ENCODE results near the gene GAPVD1.
"Not testable (repeated sequence)": the region's sequence is repeated elsewhere in the genome, so short reads cannot be mapped to it uniquely, and the experiment has no call there.

The GAPVD1 gene

DNA sequence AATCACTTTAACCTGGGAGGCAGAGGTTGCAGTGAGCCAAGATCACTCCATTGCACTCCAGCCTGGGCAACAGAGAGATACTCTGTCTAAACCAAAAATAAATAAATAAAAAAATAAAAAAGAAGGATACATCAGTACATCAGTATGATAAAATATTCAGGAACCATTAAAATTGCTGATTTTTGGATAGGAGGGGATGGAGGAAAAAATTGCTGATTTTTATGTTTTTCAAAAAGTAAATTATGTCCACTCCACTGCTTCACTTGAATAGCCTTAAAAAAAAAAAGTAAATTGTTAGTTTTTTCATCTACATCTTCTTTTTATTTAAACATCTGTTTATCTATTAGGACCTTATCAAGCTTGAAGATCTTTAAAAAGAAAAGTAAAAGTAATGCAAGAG lies 7.4 kb upstream of the GAPVD1 start:
- DNase-seq = no peak

DNA sequence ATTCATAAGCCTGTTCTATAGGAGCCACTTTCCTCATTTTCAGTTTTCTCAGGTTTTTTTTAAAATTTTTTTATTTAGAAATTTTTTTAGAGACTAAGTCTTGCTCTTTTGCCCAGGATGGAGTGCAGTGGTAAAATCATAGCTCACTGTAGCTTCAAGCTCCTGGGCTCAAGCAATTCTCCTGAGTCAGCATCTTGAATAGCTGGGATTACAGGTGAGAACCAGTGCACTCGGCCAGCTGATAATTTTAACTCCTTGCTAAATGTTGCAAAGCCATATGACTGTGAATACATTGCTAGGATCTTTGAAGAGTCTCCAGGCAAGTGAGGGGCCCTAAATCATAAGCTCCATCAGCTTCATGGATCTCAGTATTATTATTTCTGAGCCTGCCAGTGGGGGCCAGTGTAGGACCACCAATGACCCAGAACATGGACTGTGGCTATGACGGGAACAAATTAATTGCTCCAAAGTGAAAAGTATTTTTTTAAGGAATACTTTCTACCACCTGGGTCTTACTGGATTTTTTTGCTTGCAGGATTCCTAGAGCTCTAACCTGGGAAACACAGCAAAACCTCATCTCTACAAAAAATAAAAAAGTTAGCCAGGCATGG lies 5.7 kb upstream of the GAPVD1 start:
- no peak for DNase-seq

DNA sequence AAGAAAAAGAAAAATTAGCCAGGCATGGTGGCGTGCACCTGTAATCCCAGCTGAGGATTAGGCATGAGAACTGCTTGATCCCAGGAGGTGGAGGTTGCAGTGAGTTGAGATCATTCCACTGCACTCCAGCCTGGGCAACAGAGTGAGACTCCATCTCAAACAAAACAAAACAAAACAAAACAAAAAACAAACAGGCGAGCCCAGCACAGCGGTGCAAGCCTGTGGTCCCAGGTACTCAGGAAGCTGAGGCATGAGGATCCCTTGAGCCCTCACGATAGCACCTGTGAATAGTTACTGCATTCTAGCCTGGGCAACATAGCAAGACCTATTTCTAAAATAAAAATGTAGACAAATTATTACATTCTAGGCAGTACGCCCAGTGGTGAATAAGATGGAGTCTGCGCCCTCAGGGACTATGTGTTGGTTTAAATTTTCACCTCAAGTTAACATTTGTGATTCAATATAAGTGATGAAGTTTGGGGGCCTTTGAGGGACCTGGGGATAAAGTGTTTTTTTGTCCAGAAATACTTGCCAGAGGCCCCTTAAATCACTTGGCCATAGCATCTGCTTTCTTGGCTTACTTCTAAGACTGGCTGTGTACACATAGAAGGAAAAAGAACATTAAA lies 3.4 kb upstream of the GAPVD1 start:
- DNase-seq = no peak

DNA sequence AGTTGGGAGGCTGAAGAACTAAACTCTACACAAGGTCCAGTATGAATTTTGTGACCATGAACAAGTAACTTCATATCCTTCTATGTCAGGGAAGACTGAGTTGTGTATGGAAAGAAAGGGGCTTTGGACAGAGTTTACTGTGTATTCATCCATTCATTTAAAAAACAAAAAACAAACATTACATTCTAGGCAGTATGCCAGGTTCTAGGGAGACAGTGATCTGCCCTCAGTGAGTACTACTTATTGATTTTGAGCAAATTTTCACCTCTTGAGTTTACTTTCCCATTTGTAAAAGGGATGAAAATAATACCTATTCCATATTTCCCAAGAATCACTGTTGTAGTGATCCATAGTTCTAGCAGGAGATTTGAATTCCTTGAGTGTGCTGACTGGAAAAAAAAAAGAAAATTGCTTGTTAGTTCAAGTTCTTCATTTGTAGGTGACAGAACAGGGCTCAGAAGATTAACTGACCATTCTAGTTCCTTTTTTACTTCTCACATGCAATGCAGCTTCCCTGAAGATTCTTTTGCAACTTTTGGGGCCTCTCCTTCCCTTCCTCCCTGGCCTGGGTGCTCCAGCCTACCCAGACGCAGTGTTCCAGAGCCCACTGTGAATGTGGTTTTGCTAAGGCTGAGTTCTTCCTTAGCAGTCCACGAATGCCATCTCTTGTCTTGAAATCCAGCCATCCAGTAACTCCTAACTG lies 2.6 kb upstream of the GAPVD1 start:
- DNase-seq = peak in 3 of 58 donors; percentile 2 to 8 (median 5)

DNA sequence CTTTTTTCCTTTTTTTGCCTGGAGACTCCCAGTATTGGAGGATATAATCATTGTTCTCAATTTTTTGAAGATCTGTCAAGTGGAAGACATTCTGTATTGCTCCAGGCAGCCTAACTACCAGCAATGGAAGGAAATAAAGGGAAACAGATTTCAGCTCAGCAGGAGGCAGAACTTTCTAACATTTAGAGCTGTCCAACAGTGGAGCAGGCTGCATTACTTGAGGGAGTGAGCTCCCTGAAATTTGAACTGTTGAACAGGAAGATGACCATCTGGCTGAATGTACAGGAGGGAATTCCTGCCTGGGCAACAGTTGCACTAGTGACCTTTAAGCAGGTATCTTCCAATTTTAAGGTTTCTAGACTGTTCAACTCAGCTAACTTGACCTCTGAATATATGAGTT lies 1.1 kb upstream of the GAPVD1 start:
- no peak for DNase-seq

DNA sequence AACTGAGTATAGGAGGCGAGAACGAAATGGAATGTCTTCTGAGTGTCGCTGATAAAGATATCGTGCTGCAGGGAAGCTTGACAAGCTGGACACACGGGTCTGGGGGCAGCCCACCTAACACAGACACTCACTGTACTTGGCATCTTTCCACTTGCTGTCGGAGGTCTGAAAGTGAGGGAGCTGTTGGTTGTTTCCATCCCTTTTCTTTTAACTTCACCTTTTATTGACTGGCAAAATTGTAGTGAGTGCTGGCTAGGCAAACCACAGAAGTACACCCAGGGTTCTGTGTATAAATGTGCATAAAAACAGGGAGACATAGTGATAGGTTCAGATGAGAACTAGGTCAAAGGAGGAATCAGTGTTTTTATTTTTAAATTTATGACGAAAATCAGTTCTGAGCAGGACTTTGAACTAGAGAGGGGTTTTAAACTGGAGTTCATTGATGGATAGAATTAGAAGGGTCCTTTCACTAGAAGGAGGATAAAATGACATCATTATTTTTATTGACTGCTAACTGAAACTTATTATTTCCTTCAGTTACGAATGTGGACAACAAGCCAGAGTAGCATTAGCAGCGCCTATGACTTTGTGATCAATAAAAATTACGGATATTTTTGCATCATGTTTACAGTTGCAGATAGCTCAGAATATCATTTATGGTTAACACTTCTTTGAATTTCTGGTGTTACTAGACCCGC lies 817 bp downstream of the GAPVD1 start:
- peak in 1 of 58 donors; percentile 39 for DNase-seq

DNA sequence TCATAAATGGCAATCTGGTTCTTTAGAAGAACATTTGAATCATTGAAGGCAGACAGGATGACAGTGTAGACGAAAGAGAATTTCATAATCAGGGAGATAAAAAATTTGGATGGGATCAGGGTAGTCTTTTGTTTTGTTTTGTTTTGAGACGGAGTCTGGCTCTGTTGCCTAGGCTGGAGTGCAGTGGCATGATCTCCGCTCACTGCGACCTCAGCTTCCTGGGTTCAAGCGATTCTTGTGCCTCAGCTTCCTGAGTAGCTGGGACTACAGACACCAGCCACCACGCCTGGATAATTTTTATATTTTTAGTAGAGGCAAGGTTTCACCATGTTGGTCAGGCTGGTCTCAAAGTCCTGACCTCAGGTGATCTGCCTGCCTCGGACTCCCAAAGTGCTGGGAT lies 2.4 kb downstream of the GAPVD1 start:
- not testable (repeated sequence) for DNase-seq

DNA sequence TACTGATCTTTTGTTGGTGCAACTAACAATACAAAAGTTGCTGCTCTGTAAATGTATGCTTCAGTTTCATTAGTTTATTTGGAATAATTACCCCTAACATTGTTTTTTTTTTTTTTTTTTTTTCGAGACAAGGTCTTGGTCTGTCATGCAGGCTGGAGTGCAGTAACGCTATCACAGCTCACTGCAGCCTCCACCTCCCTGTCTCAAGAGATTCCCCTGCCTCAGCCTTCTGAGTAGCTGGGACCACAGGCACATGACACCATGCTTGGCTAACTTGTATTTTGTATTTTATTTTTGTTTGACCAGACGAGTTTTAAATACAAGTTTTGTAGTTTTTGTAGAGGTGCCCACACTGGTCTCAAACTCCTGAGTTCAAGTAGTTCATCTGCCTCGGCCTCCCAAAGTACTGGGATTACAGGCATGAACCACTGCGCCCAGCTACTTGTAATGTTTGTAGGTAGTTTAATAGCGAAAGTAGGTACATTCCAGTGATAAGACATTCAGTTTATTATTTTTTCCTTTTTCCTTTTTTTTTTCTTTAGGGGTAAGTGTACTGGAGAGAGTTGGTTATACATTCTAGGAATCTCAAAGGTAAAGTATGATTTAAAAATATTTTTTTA lies 6.9 kb downstream of the GAPVD1 start:
- DNase-seq = no peak

DNA sequence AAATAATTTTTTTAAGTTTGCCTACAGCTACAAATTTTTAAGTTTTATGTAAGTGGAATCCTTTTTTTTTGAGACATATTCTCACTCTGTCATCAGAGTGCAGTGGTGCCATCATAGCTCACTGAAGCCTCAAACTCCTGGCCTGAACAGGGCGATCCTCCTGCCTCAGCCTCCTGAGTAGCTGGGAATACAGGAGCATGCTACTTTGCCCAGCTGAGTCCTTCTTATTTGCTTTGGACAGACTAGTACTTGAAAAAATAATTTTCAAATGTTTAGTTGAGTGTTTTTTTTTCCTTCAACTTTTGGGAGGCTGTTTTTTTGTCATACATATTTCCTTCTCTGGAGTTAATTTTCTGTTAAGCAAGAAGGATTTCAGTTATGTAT lies 7.4 kb downstream of the GAPVD1 start:
- no peak for DNase-seq

DNA sequence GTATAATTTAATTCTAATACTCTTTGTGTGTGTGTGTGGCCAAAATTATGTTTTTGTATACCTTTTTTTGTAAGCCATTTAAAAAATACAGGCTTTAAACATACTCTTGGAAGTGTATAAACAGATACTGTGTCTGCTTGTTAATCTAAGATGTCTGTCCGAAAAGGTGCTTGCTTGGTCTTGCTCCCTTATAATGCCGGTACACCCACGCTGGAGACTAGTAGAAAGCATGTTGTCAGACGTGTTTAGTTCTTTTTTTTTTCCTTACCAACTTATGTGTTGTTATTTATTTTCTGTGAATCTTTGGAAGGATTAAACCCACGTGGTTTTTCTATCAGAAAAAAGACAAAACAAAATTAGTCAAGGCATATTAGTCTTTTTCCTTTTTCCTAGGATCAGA lies 9.5 kb downstream of the GAPVD1 start:
- no peak for DNase-seq

DNA sequence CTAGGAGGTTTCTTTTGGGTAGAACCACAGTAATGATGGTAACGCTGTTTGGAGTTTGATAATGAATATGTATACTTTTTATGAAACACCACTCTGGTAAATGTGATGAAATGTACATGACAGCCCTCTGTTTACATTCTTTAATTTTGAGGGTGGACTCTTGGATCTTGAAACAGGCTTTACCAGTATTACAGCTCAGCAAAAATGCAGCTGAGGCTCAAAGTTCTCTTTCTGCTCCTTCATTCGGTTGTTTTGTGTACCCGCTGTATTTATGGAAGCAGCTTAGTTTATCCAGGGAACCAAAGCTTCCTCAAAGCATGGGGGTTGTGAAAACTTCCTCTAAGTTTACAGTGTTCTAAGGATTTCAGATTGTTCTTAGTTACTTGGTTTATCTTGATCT lies 11.1 kb downstream of the GAPVD1 start:
- DNase-seq = no peak

DNA sequence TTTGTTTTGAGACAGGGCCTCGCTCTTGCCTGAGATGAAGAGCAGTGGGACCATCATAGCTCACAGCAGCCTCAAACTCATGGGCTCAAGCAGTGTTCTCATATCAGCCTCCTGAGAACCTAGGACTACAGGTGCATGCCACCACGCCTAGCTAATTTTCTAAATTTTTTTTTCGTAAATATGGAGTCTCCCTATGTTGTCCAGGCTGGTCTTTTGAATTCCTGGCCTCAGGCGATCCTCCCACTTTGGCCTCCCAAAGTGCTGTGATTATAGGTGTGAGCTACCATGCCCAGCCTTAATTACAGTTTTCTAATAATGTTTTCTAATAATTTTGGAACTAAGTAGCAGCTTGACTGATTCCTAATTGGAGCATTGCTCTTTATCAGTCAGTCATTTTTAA lies 15.1 kb downstream of the GAPVD1 start:
- no peak for DNase-seq

DNA sequence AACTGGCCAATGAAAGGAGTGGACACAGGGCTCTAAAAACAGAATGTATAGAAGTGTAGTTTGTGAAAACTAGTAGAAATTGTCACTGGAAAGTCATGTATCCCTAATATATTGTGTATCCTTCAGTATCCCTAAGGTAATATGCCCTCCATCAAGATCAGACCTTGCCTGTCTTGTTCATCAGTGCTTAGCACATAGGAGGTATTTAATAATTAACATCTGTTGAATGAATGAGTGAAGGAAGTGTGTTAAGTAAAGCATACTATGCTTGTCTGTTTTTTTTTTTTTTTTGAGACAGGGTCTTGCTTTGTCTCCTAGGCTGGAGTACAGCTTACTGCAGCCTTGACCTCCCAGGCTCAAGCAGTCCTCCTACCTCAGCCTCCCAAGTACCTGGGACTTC lies 15.8 kb downstream of the GAPVD1 start:
- DNase-seq = no peak

DNA sequence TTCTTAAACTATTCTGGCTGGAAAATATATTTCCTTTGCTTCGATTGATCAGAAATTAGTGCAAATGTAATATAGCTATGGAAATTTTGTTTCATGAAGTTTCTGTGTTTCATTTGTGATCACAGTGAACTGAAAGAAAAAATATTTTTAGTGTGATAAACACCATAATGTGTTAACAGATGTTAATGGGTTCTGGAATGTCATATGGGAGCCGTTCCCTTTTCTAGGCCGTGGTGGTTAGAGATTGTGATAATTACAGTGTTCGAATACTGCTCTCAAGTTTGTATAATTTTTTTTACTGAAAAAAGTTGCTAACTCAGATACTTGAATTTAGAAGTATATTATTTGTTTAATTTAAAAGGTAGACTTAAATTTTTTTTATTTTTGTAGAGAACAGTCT lies 19.3 kb downstream of the GAPVD1 start:
- DNase-seq = no peak

DNA sequence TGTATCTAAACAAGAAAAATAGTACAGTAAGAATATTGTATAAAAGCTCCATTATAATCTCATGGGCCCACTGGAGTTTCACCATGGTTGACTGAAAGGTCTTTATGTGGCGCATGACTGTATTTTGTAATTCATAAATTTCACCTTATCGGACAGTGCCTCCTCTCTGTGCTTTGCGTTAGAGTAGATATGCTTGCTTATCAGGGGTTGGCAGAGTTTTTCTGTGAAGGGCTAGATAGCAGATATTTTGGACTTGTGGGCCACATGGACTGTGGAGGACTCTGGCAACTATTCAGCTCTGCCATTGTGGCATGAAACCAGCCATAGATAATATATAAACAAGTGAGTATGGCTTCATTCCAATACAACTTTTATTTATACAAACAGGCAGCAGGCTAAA lies 23.2 kb downstream of the GAPVD1 start:
- DNase-seq = no peak

DNA sequence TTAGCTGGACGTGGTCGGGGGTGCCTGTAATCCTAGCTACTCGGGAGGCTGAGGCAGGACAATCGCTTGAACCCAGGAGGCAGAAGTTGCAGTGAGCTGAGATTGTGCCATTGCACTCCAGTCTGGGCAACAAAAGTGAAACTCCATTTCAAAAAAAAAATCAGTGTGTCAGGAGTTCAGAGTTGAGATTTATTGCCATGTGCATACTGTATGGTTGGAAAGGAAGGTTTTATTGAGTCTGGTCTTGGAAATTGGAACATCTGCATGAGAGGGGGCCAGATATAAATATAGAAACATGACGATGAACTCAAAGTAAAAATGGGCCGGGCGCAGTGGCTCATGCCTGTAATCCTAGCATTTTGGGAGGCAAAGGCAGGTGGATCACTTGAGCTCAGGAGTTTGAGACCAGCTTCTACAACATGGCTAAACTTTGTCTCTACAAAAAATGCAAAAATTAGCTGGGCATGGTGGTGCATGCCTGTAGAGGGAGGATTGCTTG lies 25.4 kb downstream of the GAPVD1 start:
- not testable (repeated sequence) for DNase-seq

DNA sequence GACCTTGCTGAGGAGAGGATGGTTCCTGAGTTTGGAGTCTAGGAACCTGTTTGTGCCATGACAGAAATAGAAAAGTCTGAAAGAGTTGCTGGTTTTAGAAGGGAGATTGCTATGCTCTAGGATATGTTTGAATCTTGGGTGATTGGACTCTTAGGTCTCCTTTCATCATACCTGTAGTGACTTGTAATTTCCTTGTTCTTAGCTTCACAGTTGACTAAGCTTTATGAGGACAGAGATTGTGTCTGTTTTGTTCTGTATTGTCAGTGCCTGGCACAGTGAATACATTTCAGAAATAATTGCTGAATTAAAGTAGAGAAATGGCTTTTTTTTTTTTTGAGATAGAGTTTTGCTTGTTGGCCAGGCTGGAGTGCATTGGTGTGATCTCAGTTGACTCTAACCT lies 31.5 kb downstream of the GAPVD1 start:
- DNase-seq = no peak

DNA sequence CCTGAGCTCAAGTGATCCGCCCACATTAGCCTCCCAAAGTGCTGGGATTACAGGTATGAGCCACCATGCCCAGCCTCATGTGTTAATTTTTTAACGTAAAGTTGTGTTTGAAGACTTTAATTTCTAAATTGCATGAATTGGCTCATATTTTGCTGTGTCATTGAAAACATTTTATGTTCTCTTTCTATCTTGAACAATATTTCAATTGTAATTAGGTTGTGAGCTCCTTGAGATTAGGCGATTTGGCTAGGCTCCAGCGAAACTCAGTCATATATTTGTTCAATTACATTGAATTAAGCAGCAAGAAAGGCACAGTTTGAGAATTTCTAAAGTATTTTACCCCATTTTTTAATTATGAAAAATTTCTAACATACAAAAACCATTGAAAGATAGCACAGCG lies 34.0 kb downstream of the GAPVD1 start:
- peak in 1 of 58 donors; percentile 17 for DNase-seq

DNA sequence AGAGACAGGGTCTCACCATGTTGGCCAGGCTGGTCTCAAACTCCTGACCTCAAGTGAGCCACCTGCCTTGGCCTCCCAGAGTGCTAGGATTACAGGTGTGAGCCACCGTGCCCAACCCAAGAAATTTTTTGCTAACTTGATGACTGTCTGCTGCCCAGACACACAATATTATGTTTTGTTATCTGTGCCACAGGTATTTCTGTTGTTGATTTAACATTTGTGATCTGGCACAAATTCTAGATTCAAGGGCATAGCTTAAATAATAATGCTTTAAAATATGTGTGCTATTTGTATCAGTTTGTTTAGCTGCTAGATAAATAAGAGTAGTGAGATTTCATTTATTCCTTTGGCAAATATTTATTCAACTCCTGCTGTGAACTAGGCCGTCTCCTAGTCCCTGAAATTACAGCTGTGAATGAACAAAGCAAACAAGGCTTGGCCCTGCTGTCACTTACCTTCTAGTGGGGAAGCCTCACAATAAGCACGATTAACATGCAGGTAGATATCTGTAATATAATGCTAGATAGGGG lies 35.3 kb downstream of the GAPVD1 start:
- no peak for DNase-seq

DNA sequence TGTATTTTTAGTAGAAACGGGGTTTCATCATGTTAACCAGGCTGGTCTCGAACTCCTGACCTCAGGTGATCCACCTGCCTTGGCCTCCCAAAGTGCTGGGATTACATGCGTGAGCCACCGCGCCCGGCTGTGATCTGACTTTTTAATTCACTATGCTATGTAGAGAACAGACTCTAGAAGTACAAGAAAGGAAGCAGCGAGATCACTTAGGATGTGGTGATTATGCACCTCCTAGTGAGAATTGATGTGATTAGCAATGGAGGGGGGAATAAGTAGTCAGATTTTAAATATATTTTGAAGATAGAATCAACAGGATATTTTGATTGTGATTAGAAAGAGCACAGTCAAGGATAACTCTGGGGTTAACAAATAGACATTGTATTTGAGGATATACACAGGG lies 36.3 kb downstream of the GAPVD1 start:
- DNase-seq = no peak

DNA sequence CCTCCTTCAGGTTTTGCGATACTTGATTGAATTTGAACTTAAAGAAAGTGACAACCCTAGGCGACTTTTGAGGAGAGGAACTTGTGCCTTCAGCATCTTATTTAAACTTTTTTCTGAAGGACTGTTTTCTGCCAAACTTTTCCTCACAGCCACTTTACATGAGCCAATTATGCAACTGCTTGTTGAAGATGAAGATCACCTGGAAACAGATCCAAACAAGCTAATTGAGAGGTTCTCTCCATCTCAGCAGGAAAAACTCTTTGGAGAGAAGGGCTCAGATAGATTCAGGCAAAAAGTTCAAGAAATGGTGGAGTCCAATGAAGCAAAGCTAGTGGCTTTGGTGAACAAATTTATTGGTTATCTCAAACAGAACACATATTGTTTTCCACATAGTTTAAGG lies 40.6 kb downstream of the GAPVD1 start:
- DNase-seq = no peak

DNA sequence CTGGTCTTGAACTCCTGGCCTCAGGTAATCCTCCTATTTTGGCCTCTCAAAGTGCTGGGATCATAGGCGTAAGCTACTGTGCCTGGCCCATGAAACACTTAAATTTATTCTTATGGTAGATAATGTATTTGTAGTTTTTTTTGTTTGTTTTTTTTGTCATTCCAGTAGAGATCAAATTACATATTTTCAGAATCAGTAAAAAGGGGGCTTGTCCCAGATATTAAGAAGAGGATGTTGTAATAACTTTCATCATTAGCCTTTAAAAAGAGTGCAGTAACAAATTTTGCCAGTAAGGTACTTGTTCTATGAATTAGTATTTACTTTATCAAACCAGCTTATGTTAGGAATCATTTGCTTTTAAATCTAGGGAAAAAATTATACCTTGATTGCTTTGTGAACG lies 42.6 kb downstream of the GAPVD1 start:
- no peak for DNase-seq

Data from anterior cingulate cortex (tissue), 58 donors.